Measurements from ENCODE around the gene TUT1. TPM values are rescaled to one million over a fixed set of nuclear protein-coding genes. Genes with fewer than 3 reads are reported as not detected.

The TUT1 gene
- total and polyA plus RNA-seq, 2 donors from 2014 or later, result 18.7 to 29.5 TPM

DNA sequence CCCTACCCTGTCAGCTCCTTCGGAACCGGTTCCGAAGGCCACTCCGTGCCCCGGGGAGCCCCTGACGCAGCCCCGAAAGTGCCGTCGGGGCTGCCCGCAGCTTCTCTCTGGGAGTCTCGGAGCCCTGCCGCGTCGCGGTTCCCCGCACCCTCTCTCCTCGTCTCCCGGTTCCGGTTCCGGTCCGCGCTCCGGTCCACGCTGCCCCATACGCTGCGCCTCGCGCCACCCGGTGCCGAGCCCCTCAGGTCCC, 9.7 kb upstream of the TUT1 start:
- intact Hi-C loops (cut with DNase I), result no loop called here
- Histone ChIP-seq H3K4me1 (ENCODE audit: control insufficient read depth in 2 of 3, insufficient read depth in 2 of 3, low read depth in 1 of 3, low read length in 3 of 3) (peaks cover 5 to 18% (median 17%) of the 10 kb centered on the region in 3 donors), H3K9ac (ENCODE audit: low read length in 3 of 3) (peak overlapping the region; percentile 74 to 79 (median 74)), H3K9me3 (ENCODE audit: control insufficient read depth in 2 of 3, insufficient read depth in 1 of 3, low read length in 3 of 3) (no peaks in the 10 kb centered on the region), H3K36me3 (ENCODE audit: control insufficient read depth in 2 of 3, insufficient read depth in 3 of 3, low read length in 3 of 3) (peaks cover 8 to 32% (median 24%) of the 10 kb centered on the region in 3 donors), H3K4me3 (ENCODE audit: low read length in 3 of 3) (peak overlapping the region; percentile 64 to 77 (median 70)), H3K27ac (ENCODE audit: low read depth in 2 of 2, low read length in 2 of 2) (peak overlapping the region; percentile 91 to 93), H3K27me3 (ENCODE audit: control insufficient read depth, insufficient read depth, low read length) (no peaks in the 10 kb centered on the region)
- FAIRE-seq, result no peak
- TF ChIP-seq, protein P1, sequence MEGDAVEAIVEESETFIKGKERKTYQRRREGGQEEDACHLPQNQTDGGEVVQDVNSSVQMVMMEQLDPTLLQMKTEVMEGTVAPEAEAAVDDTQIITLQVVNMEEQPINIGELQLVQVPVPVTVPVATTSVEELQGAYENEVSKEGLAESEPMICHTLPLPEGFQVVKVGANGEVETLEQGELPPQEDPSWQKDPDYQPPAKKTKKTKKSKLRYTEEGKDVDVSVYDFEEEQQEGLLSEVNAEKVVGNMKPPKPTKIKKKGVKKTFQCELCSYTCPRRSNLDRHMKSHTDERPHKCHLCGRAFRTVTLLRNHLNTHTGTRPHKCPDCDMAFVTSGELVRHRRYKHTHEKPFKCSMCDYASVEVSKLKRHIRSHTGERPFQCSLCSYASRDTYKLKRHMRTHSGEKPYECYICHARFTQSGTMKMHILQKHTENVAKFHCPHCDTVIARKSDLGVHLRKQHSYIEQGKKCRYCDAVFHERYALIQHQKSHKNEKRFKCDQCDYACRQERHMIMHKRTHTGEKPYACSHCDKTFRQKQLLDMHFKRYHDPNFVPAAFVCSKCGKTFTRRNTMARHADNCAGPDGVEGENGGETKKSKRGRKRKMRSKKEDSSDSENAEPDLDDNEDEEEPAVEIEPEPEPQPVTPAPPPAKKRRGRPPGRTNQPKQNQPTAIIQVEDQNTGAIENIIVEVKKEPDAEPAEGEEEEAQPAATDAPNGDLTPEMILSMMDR (IDR thresholded peaks at IDR 0.05; ENCODE audit: borderline replicate concordance, extremely low read depth, insufficient read depth), result no peak
- DNase-seq, result no peak

- Histone ChIP-seq H3K36me3 (ENCODE audit: control insufficient read depth in 2 of 3, insufficient read depth in 3 of 3, low read length in 3 of 3) (peaks cover 8 to 32% (median 29%) of the 10 kb centered on the region in 3 donors), H3K27ac (ENCODE audit: low read depth in 2 of 2, low read length in 2 of 2) (peak overlapping the region; percentile 91 to 93), H3K4me3 (ENCODE audit: low read length in 3 of 3) (peak overlapping the region; percentile 64 to 77 (median 70)), H3K4me1 (ENCODE audit: control insufficient read depth in 2 of 3, insufficient read depth in 2 of 3, low read depth in 1 of 3, low read length in 3 of 3) (peaks cover 5 to 18% (median 17%) of the 10 kb centered on the region in 3 donors), H3K9ac (ENCODE audit: low read length in 3 of 3) (peak overlapping the region; percentile 74 to 79 (median 74)), H3K27me3 (ENCODE audit: control insufficient read depth, insufficient read depth, low read length) (no peaks in the 10 kb centered on the region), H3K9me3 (ENCODE audit: control insufficient read depth in 2 of 3, insufficient read depth in 1 of 3, low read length in 3 of 3) (no peaks in the 10 kb centered on the region)
- TF ChIP-seq, protein P1 (IDR thresholded peaks at IDR 0.05; ENCODE audit: borderline replicate concordance, extremely low read depth, insufficient read depth), result no peak
- peak in 2 of 5 donors; percentile 23 to 30 for DNase-seq
- no peak for FAIRE-seq
- intact Hi-C loops (cut with DNase I), result no loop called here
Measured at GRCh38 chr11:62600367-62601121, 9.2 kb upstream of the TUT1 start.

DNA sequence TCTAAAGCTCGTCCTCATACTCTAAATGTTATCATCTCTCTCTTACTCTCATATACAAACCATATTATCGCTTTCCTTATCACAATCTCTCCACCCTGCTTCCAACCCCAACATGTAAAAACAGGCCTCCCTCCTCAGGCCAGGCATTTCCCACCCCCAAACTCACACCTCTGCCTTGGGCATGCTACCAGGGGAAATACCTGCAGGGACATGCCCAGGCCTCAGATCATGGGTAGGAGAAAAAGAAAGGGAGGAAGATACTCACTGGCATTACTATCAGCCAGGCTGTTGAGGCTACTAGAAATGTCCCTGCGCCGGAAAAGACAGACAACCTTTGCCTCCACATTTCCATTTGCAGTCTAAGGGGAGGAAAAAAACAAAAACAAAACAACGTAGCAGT, 8.6 kb upstream of the TUT1 start:
- Histone ChIP-seq H3K4me1 (ENCODE audit: control insufficient read depth in 2 of 3, insufficient read depth in 2 of 3, low read depth in 1 of 3, low read length in 3 of 3) (peaks cover 5 to 18% (median 17%) of the 10 kb centered on the region in 3 donors), H3K9ac (ENCODE audit: low read length in 3 of 3) (peak overlapping the region; percentile 8 to 74 (median 74)), H3K27ac (ENCODE audit: low read depth in 2 of 2, low read length in 2 of 2) (no peak overlapping the region), H3K36me3 (ENCODE audit: control insufficient read depth in 2 of 3, insufficient read depth in 3 of 3, low read length in 3 of 3) (peaks cover 8 to 35% (median 34%) of the 10 kb centered on the region in 3 donors), H3K4me3 (ENCODE audit: low read length in 3 of 3) (peak overlapping the region; percentile 5 to 77 (median 64)), H3K27me3 (ENCODE audit: control insufficient read depth, insufficient read depth, low read length) (no peaks in the 10 kb centered on the region), H3K9me3 (ENCODE audit: control insufficient read depth in 2 of 3, insufficient read depth in 1 of 3, low read length in 3 of 3) (no peaks in the 10 kb centered on the region)
- intact Hi-C loops (cut with DNase I), result no loop called here
- DNase-seq, result peak in 1 of 5 donors; percentile 35
- FAIRE-seq, result no peak
- TF ChIP-seq, protein P1 (IDR thresholded peaks at IDR 0.05; ENCODE audit: borderline replicate concordance, extremely low read depth, insufficient read depth), result no peak
